GM19463 (cell line): Measurements from ENCODE around the gene QSOX2.

Experiments
- ATAC-seq: cut with Tn5 transposase; IDR thresholded peaks from one replicate; pipeline ENCODE4 v1.9.1; 2021; ENCODE audit warnings: mild to moderate bottlenecking, moderate library complexity; ENCODE audit not compliant: unreplicated experiment

The QSOX2 gene

GRCh38 chr9:136178061-136178772, 67.4 kb downstream of the QSOX2 start:
- no peak for ATAC-seq

- no peak for ATAC-seq
Observed at GRCh38 chr9:136177224-136177623, 68.4 kb downstream of the QSOX2 start.

- ATAC-seq = no peak
Observed at GRCh38 chr9:136175616-136176197, 69.9 kb downstream of the QSOX2 start.

GRCh38 chr9:136174779-136175615, 70.6 kb downstream of the QSOX2 start:
- no peak for ATAC-seq

- ATAC-seq = no peak
Observed at GRCh38 chr9:136173648-136174290, 71.8 kb downstream of the QSOX2 start.

GRCh38 chr9:136172412-136173079, 73.1 kb downstream of the QSOX2 start:
- ATAC-seq = no peak

- ATAC-seq = no peak
Observed at GRCh38 chr9:136171801-136172411, 73.7 kb downstream of the QSOX2 start.

- ATAC-seq = no peak
Observed at GRCh38 chr9:136171009-136171800, 74.4 kb downstream of the QSOX2 start.

- ATAC-seq = no peak
Observed at GRCh38 chr9:136170006-136170901, 75.4 kb downstream of the QSOX2 start.

- no peak for ATAC-seq
Observed at GRCh38 chr9:136169495-136169894, 76.1 kb downstream of the QSOX2 start.

GRCh38 chr9:136163248-136163850, 82.3 kb downstream of the QSOX2 start:
- no peak for ATAC-seq

- no peak for ATAC-seq
Observed at GRCh38 chr9:136160995-136161610, 84.5 kb downstream of the QSOX2 start.

- ATAC-seq = no peak
Observed at GRCh38 chr9:136160381-136160841, 85.2 kb downstream of the QSOX2 start.

GRCh38 chr9:136159851-136160250, 85.8 kb downstream of the QSOX2 start:
- ATAC-seq = no peak

- ATAC-seq = no peak
Observed at GRCh38 chr9:136157477-136158265, 87.9 kb downstream of the QSOX2 start.
